ENCODE results near the gene SLC35E1.

SLC35E1 gene

DNA sequence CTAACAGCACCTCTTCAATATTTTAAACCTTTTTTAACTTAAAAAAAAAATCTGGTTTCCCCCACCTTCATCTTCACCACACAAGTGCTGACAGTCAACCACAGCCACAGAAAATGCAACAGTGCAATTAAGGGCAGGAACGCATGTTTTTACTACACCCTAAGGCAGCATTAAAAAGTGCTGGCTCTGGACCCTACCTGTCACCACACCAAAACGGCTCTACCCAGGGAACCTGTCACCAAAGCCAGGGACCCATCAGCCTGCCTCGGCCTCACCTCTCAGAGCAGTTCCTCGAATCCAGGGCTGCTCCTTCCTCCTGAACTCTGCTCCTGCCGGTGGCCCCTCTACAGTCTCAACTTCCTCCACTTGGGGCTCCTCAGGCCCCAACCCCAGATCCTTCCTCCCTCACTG is 22.5 kb upstream of the SLC35E1 start:
- Histone ChIP-seq H2AFZ (ENCODE audit: low read depth, low read length) (no peak overlapping the region), H3K27ac (ENCODE audit: low read length) (peak overlapping the region; percentile 39), H3K36me3 (replicated peaks; ENCODE audit: low read depth, low read length) (peaks cover 4% of the 10 kb centered on the region), H3K27me3 (ENCODE audit: low read depth, low read length) (no peaks in the 10 kb centered on the region), H3K4me2 (ENCODE audit: low read length) (peak overlapping the region; percentile 72), H3K79me2 (ENCODE audit: low read length) (peaks cover 99% of the 10 kb centered on the region), H3K4me1 (ENCODE audit: low read length) (peaks cover 50% of the 10 kb centered on the region), H3K9me3 (ENCODE audit: insufficient read depth, low read length) (no peaks in the 10 kb centered on the region), H4K20me1 (ENCODE audit: insufficient read depth, low read length) (peaks cover 80% of the 10 kb centered on the region), H3K9ac (ENCODE audit: low read length) (peak overlapping the region; percentile 35; the same call in 1 of the 2 replicates), H3K4me3 (ENCODE audit: low read length) (peak overlapping the region; percentile 57)
- TF ChIP-seq, protein P1, sequence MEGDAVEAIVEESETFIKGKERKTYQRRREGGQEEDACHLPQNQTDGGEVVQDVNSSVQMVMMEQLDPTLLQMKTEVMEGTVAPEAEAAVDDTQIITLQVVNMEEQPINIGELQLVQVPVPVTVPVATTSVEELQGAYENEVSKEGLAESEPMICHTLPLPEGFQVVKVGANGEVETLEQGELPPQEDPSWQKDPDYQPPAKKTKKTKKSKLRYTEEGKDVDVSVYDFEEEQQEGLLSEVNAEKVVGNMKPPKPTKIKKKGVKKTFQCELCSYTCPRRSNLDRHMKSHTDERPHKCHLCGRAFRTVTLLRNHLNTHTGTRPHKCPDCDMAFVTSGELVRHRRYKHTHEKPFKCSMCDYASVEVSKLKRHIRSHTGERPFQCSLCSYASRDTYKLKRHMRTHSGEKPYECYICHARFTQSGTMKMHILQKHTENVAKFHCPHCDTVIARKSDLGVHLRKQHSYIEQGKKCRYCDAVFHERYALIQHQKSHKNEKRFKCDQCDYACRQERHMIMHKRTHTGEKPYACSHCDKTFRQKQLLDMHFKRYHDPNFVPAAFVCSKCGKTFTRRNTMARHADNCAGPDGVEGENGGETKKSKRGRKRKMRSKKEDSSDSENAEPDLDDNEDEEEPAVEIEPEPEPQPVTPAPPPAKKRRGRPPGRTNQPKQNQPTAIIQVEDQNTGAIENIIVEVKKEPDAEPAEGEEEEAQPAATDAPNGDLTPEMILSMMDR (IDR thresholded peaks at IDR 0.05; ENCODE audit: low read depth, low read length): no peak
- TF ChIP-seq EZH2phosphoT487 (IDR thresholded peaks at IDR 0.05; ENCODE audit: low read depth): no peak

DNA sequence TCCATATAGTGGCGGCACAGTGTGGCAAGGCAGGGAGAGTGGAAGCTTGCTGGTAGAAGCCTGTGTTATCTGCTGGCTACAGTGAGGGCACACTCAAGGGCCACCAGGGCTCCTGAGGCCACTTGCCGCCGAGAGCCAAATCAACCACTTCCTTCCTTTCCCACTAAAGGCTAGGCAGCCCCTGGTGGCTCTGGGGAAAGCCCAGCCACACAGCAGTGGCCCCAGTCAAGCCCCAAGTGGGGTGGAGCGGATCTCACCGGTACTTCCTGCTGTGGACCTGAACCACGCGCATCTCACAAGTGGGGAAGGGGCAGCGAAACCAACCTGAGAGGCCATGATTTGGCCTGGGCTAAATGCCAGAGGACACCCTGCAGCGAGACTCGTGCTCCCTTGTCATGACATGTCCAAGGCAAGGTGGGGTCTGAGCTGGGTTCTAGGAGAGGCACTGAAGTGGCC is 21.9 kb upstream of the SLC35E1 start:
- H3K36me3 ChIP-seq (replicated peaks; ENCODE audit: low read depth, low read length): peaks cover 4% of the 10 kb centered on the region
- H3K4me2 ChIP-seq (ENCODE audit: low read length): peak overlapping the region; percentile 72
- peak overlapping the region; percentile 39 for H3K27ac ChIP-seq (ENCODE audit: low read length)
- no peaks in the 10 kb centered on the region for H3K9me3 ChIP-seq (ENCODE audit: insufficient read depth, low read length)
- H3K79me2 ChIP-seq (ENCODE audit: low read length): peaks cover 99% of the 10 kb centered on the region
- no peak overlapping the region for H2AFZ ChIP-seq (ENCODE audit: low read depth, low read length)
- H4K20me1 ChIP-seq (ENCODE audit: insufficient read depth, low read length): peaks cover 74% of the 10 kb centered on the region
- H3K9ac ChIP-seq (ENCODE audit: low read length): peak overlapping the region; percentile 35
- peaks cover 56% of the 10 kb centered on the region for H3K4me1 ChIP-seq (ENCODE audit: low read length)
- no peaks in the 10 kb centered on the region for H3K27me3 ChIP-seq (ENCODE audit: low read depth, low read length)
- peak overlapping the region; percentile 57 for H3K4me3 ChIP-seq (ENCODE audit: low read length)
- TF ChIP-seq, protein P1 (IDR thresholded peaks at IDR 0.05; ENCODE audit: low read depth, low read length): no peak
- no peak for TF ChIP-seq EZH2phosphoT487 (IDR thresholded peaks at IDR 0.05; ENCODE audit: low read depth)

DNA sequence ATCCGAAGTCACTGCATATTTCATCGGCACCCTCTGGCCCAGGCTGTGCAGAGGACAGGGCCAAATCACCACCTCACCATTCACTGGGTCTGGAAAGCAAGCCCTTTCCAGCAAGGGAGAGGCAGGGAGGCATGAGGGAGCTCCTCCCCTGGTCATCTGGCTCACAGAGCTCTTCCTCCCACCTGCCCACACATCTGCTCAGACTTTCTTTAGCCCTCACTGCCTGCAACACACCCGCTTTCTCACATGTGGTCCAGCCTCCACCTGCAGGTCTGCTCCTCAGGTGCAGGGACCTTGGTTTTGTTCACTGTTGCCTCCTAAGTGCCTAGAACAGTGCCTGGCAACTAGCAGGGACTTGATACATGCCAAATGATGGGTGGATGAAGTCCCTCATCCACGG is 21.0 kb upstream of the SLC35E1 start:
- Histone ChIP-seq H4K20me1 (ENCODE audit: insufficient read depth, low read length) (peaks cover 65% of the 10 kb centered on the region), H3K9ac (ENCODE audit: low read length) (no peak overlapping the region), H3K4me3 (ENCODE audit: low read length) (no peak overlapping the region), H2AFZ (ENCODE audit: low read depth, low read length) (no peak overlapping the region), H3K27me3 (ENCODE audit: low read depth, low read length) (no peaks in the 10 kb centered on the region), H3K9me3 (ENCODE audit: insufficient read depth, low read length) (no peaks in the 10 kb centered on the region), H3K79me2 (ENCODE audit: low read length) (peaks cover 99% of the 10 kb centered on the region), H3K36me3 (replicated peaks; ENCODE audit: low read depth, low read length) (peaks cover 4% of the 10 kb centered on the region), H3K4me2 (ENCODE audit: low read length) (peak overlapping the region; percentile 72), H3K4me1 (ENCODE audit: low read length) (peaks cover 64% of the 10 kb centered on the region), H3K27ac (ENCODE audit: low read length) (no peak overlapping the region)
- TF ChIP-seq EZH2phosphoT487 (IDR thresholded peaks at IDR 0.05; ENCODE audit: low read depth): no peak

DNA sequence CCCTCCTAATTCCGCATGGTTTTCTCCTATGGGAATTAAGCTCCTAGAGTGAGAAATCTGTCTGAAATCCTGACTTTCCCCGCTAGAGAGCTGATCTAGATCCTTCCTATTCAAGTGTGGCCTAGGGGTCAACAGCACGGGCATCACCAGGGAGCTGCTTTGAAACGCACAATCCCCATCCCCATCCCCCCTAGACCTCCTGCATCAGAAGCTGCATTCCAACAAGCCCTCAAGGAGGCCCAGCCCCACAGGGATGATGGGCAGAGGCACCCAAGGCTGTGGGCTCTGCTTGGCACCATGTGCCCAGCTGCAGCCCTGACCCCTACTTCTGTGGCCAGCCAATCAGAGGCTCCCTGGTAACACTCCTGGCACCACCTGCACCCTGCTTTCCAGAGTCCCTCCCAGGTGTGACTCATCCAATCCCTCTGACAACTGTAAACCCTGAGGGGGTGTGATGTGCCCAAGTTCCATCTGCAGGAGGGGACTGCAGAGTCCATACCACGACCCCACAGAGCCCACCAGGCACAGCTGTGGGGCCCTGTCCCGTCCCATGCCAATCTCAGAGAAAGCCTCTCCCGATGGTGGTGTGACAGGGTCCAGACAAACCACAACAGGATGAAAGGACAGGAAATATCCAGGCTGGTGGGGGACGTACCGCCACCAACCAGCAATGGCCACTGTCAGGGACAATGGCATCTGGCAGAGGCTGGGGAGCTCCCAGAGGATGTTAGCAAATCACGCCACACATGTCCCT is 19.8 kb upstream of the SLC35E1 start:
- Histone ChIP-seq H3K79me2 (ENCODE audit: low read length) (peaks cover 99% of the 10 kb centered on the region), H3K9ac (ENCODE audit: low read length) (no peak overlapping the region), H3K4me2 (ENCODE audit: low read length) (no peak overlapping the region), H2AFZ (ENCODE audit: low read depth, low read length) (no peak overlapping the region), H3K4me3 (ENCODE audit: low read length) (no peak overlapping the region), H4K20me1 (ENCODE audit: insufficient read depth, low read length) (peaks cover 56% of the 10 kb centered on the region), H3K9me3 (ENCODE audit: insufficient read depth, low read length) (no peaks in the 10 kb centered on the region), H3K36me3 (replicated peaks; ENCODE audit: low read depth, low read length) (no peaks in the 10 kb centered on the region), H3K4me1 (ENCODE audit: low read length) (peaks cover 74% of the 10 kb centered on the region), H3K27ac (ENCODE audit: low read length) (no peak overlapping the region), H3K27me3 (ENCODE audit: low read depth, low read length) (no peaks in the 10 kb centered on the region)
- TF ChIP-seq, protein P1 (IDR thresholded peaks at IDR 0.05; ENCODE audit: low read depth, low read length): no peak

All from OCI-LY3 (cell line).